Hepatocyte (in vitro differentiated cells): Measurements from ENCODE around the gene NACA. TPM values are rescaled to one million over a fixed set of nuclear protein-coding genes. Genes with fewer than 3 reads are reported as not detected.

ENCODE experiments used
- DNase-seq: peaks from one replicate; pipeline ENCODE4 v3.0.0-alpha.2; 2016; ENCODE audit warnings: low spot score
- H2AFZ ChIP-seq: fragments of 200-600 bp; sonication (generic); 2 replicates; pipeline ENCODE4 v1.6.0; 2016; ENCODE audit warnings: antibody characterized with exemption, mild to moderate bottlenecking
- H3K27ac ChIP-seq: fragments of 200-600 bp; sonication (generic); 2 replicates; pipeline ENCODE4 v1.5.1; 2016; ENCODE audit warnings: mild to moderate bottlenecking
- H3K27me3 ChIP-seq: fragments of 200-600 bp; sonication (generic); 2 replicates; pipeline ENCODE4 v1.6.1; 2016
- H3K36me3 ChIP-seq: fragments of 200-600 bp; sonication (generic); replicated peaks from 2 replicates; pipeline ENCODE4 v1.5.1; 2016; ENCODE audit warnings: low read depth; ENCODE audit not compliant: insufficient read depth
- H3K4me1 ChIP-seq: fragments of 200-600 bp; sonication (generic); 2 replicates; pipeline ENCODE4 v1.5.1; 2016; ENCODE audit warnings: mild to moderate bottlenecking, moderate library complexity; ENCODE audit not compliant: insufficient read depth
- H3K4me2 ChIP-seq: fragments of 200-600 bp; sonication (generic); 2 replicates; pipeline ENCODE4 v1.6.0; 2016
- H3K4me3 ChIP-seq: fragments of 200-600 bp; sonication (generic); 2 replicates; pipeline ENCODE4 v1.5.1; 2016; ENCODE audit warnings: mild to moderate bottlenecking
- H3K79me2 ChIP-seq: fragments of 200-600 bp; sonication (generic); 2 replicates; pipeline ENCODE4 v1.6.0; 2017; ENCODE audit warnings: mild to moderate bottlenecking
- H3K9me2 ChIP-seq: fragments of 200-600 bp; sonication (generic); replicated peaks from 2 replicates; pipeline ENCODE4 v1.6.0; 2017; ENCODE audit warnings: mild to moderate bottlenecking; ENCODE audit not compliant: insufficient read depth
- H3K9me3 ChIP-seq: fragments of 200-600 bp; sonication (generic); 2 replicates; pipeline ENCODE4 v1.5.1; 2016; ENCODE audit warnings: low read depth, mild to moderate bottlenecking
- H4K20me1 ChIP-seq: fragments of 200-600 bp; sonication (generic); 2 replicates; pipeline ENCODE4 v1.6.0; 2016; ENCODE audit warnings: mild to moderate bottlenecking; ENCODE audit not compliant: insufficient read depth, poor library complexity, severe bottlenecking
- EZH2 ChIP-seq: fragments of 200-600 bp; sonication (generic); IDR thresholded peaks from 2 replicates; pipeline ENCODE4 v1.6.1; 2016; ENCODE audit warnings: antibody characterized with exemption, mild to moderate bottlenecking, borderline replicate concordance
- EZH2phosphoT487 ChIP-seq: fragments of 200-600 bp; sonication (generic); IDR thresholded peaks from one replicate; pipeline ENCODE4 v1.6.1; 2018; ENCODE audit warnings: antibody characterized with exemption, mild to moderate bottlenecking, low read depth, moderate library complexity; ENCODE audit not compliant: unreplicated experiment, severe bottlenecking
- WGBS: methylation state at CpG from one replicate; pipeline ENCODE4 v1.1.6; 2016; ENCODE audit warnings: low lambda C conversion rate; ENCODE audit errors: missing lambda C conversion rate; 5-methylcytosine and 5-hydroxymethylcytosine counted together
- polyA plus RNA-seq: library from polyadenylated mRNA; unstranded; fragments of >200 nt; fragmentation: Nextera tagmentation; extraction: Ambion mirVana; gene quantifications from 2 replicates; pipeline ENCODE4 v1.2.1, GENCODE V29; 2016
- total RNA-seq: library from RNA; depleted of rRNA; stranded (reverse); fragments of >200 nt; gene quantifications from 2 replicates; pipeline ENCODE4 v1.2.3, GENCODE V29; 2014
- TF ChIP-seq, protein P1 (sequence below): fragments of 200-600 bp; sonication (generic); IDR thresholded peaks from 2 replicates; pipeline ENCODE4 v1.5.1; 2016; ENCODE audit warnings: antibody characterized with exemption, mild to moderate bottlenecking; ENCODE audit not compliant: poor library complexity

The NACA gene
- total and polyA plus RNA-seq, 2 experiments from 2014 or later, result 631 to 1,295 TPM

DNA sequence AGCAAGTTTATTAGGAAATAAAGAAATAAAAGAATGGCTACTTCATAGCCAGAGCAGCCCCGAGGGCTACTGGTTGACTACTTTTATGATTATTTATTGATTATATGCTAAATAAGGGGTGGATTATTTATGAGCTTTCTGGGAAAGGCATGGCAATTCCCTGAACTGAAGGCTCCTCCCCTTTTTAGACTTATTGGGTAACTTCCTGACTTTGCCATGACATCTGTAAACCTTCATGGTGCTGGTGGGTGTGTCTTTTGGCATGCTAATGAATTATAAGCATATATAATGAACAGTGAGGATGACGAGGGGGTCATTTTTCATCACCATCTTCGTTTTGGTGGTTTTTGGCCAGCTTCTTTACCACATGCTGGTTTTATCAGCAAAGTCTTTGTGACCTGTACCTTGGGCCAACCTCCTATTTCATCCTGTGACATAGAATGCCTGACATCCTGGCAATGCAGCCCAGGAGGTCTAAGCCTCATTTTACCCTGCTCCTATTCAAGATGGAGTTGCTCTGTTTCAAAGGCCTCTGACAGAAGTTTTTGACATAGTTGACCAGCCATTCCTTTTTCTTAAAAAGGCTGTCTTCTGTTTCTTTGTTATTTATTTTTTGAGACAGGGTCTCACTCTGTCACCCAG lies 26.0 kb downstream of the NACA start:
- H3K4me3 ChIP-seq, result no peak overlapping the region
- TF ChIP-seq, protein P1, sequence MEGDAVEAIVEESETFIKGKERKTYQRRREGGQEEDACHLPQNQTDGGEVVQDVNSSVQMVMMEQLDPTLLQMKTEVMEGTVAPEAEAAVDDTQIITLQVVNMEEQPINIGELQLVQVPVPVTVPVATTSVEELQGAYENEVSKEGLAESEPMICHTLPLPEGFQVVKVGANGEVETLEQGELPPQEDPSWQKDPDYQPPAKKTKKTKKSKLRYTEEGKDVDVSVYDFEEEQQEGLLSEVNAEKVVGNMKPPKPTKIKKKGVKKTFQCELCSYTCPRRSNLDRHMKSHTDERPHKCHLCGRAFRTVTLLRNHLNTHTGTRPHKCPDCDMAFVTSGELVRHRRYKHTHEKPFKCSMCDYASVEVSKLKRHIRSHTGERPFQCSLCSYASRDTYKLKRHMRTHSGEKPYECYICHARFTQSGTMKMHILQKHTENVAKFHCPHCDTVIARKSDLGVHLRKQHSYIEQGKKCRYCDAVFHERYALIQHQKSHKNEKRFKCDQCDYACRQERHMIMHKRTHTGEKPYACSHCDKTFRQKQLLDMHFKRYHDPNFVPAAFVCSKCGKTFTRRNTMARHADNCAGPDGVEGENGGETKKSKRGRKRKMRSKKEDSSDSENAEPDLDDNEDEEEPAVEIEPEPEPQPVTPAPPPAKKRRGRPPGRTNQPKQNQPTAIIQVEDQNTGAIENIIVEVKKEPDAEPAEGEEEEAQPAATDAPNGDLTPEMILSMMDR, result no peak
- H3K27ac ChIP-seq, result no peak overlapping the region
- H3K4me2 ChIP-seq, result no peak overlapping the region
- no peaks in the 10 kb centered on the region for H3K36me3 ChIP-seq
- H3K27me3 ChIP-seq, result no peaks in the 10 kb centered on the region
- 86% methylated on average over 3 of the region's 3 CpGs for WGBS
- no peak overlapping the region for H2AFZ ChIP-seq
- no peaks in the 10 kb centered on the region for H3K4me1 ChIP-seq
- no peaks in the 10 kb centered on the region for H3K9me2 ChIP-seq
- H3K9me3 ChIP-seq, result no peaks in the 10 kb centered on the region
- H4K20me1 ChIP-seq, result no peaks in the 10 kb centered on the region
- no peak for DNase-seq
- no peaks in the 10 kb centered on the region for H3K79me2 ChIP-seq

DNA sequence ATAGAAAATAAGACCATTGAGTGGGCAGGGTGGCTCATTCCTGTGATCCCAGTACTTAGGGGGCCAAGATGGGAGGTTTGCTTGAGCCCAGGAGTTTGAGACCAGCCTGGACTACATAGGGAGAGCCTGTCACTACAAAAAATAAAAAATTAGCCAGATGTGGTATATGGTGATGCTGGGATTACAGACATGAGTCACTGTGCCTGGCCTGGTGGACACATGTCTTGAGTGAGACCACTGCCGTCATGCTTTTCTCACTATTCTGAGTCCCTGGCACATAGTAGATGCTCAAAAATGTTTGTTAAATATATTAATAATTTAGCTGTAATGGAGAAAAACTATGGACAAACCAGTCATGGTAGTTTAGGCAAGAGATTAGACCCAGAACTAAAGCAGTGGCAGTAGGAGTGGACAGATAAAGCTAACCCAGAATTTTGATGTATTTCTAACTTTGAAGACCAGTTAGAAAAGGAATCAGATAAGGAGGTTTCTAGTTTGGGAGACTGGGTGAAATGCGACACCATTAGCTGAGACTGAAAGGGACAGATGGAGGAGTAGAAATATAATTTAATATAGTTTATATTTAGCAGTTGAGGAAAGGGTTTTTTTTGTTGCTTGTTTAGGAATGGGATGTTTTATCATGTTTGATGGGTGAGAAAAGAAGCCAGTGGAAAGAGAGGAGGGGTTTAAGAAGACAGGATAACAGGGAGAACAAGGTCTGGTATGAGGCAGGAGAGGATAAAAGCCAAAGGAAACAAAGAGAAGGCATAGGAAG lies 29.6 kb downstream of the NACA start:
- Histone ChIP-seq H3K4me3 (no peak overlapping the region), H3K27ac (peak overlapping the region; percentile 32), H3K4me1 (no peaks in the 10 kb centered on the region), H2AFZ (no peak overlapping the region), H3K9me2 (no peaks in the 10 kb centered on the region), H3K36me3 (no peaks in the 10 kb centered on the region), H3K9me3 (no peaks in the 10 kb centered on the region), H3K79me2 (no peaks in the 10 kb centered on the region), H3K4me2 (no peak overlapping the region), H3K27me3 (no peaks in the 10 kb centered on the region), H4K20me1 (no peaks in the 10 kb centered on the region)
- 65% methylated on average over 2 of the region's 2 CpGs for WGBS
- TF ChIP-seq EZH2phosphoT487, result no peak
- TF ChIP-seq, protein P1, result no peak
- TF ChIP-seq EZH2, result no peak
- DNase-seq, result no peak

DNA sequence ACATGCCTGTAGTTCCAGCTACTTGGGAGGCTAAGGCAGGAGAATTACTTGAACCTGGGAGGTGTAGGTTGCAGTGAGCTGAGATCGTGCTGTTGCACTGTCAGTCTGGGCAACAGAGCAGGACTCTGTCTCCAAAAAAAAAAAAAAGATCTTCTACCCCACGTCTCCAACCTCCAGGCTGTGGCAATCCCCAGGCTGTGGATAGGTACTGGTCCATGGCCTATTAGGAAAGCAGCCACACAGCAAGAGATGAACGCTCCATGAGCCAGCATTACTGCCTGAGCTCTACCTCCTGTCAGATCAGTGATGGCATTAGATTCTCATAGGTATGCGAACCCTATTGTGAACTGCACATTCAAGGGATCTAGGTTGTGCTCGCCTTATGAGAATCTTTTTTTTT lies 30.9 kb downstream of the NACA start:
- H3K9me2 ChIP-seq, result no peaks in the 10 kb centered on the region
- DNase-seq, result no peak
- no peaks in the 10 kb centered on the region for H3K79me2 ChIP-seq
- no peak overlapping the region for H2AFZ ChIP-seq
- TF ChIP-seq, protein P1, result no peak
- TF ChIP-seq EZH2, result no peak
- no peak for TF ChIP-seq EZH2phosphoT487
- H3K9me3 ChIP-seq, result no peaks in the 10 kb centered on the region
- no peaks in the 10 kb centered on the region for H3K27me3 ChIP-seq
- no peaks in the 10 kb centered on the region for H3K4me1 ChIP-seq
- no peaks in the 10 kb centered on the region for H3K36me3 ChIP-seq
- H3K27ac ChIP-seq, result no peak overlapping the region
- 92% methylated on average over 5 of the region's 5 CpGs for WGBS
- no peaks in the 10 kb centered on the region for H4K20me1 ChIP-seq
- H3K4me3 ChIP-seq, result no peak overlapping the region
- H3K4me2 ChIP-seq, result no peak overlapping the region
